HG03060 (cell line): ENCODE data around the gene GPBAR1.

Source experiments
- ATAC-seq: cut with Tn5 transposase; IDR thresholded peaks from one replicate; pipeline ENCODE4 v1.9.1; 2021; ENCODE audit warnings: low read depth, moderate number of reproducible peaks; ENCODE audit not compliant: unreplicated experiment

GPBAR1 gene

DNA sequence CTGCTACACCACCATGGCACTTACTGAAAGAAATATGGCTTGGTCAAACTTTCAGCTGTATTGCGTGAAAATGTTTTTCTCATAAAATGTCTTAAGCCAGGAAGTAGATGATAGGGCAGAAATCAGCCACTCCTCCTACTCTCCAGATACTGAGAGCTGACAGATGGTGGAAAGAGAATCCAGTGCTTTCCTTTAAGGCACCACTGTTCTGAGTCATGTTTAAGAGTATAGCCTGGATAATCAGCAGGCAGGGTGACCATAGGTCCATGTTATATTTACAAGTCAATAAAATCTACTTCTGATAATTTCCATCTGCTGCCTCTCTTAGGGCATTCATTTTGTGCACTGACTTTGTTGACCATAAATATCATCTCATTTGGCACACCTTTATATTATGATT is 21.9 kb upstream of the GPBAR1 start:
- no peak for ATAC-seq

DNA sequence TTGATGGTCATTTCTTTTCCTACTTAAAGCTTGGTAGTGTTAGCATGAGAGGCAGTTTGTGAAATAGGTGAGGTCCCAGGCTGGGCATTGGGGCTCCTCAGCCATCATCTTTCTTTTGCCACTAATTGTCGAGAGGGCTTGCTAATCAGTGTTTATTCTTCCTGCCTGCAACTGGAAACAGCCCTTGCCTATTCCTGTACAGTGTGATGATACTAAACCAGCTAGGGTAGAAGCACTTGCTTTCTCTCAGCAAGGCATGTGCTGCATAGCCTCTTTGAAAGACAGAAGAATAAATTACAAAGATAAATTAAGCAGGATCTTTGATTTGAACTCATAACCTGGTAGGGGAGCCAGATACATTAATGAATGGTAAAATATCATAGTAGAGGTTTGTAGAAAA is 16.6 kb upstream of the GPBAR1 start:
- ATAC-seq = no peak

DNA sequence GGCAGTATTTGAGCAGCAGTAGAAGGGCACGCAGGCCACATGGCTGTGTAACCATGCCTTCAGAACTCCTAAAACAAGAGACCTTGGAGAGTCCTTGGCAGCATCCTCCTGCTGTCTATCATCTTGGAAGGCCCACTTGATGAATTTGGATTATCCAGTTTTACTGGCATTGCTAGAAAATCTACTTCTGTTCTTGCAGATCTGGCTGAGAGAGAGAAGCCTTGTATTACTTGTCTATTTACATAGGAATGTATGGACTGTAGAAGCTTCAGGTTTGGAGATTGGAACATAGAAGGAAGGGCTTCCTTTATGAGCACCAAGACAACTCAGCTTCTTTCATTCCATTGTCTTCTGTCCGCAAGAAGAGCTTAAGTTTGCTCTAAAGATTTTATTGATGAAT is 16.1 kb upstream of the GPBAR1 start:
- no peak for ATAC-seq

DNA sequence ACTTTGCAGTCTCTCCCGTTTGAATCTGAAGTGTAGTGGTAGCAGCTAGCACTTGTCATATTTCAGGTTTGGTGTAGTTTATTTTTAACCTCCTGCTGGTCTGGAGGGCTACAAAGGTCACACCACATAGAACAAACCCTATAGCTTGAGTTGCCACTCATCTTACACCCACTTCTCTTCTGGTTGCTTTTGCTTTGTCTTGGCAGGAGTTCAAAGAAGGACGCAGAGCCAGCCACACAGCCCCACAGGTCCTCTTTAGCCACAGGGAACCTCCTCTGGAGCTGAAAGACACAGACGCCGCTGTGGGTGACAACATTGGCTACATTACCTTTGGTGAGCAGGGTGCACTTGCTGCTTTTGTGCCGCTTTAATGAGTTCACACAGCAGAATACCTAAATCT is 15.6 kb upstream of the GPBAR1 start:
- ATAC-seq = no peak

DNA sequence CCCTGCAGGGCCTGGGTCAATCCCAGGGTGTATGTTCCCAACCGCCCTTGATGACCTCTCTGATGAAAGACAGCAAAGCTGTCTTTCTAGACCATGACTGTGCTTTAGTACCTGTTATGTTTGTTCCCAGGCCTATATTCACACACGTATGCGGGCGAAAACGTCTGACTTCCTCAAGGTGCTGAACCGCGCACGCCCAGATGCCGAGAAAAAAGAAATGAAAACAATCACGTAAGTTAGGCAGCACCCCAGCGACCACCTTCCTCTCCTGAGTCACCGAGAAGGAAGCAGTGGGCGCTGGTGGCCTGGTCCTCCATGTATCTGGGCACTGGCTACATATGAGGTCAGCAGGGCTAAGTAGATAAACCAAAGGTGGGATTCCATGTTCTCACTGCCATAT is 11.1 kb upstream of the GPBAR1 start:
- no peak for ATAC-seq

DNA sequence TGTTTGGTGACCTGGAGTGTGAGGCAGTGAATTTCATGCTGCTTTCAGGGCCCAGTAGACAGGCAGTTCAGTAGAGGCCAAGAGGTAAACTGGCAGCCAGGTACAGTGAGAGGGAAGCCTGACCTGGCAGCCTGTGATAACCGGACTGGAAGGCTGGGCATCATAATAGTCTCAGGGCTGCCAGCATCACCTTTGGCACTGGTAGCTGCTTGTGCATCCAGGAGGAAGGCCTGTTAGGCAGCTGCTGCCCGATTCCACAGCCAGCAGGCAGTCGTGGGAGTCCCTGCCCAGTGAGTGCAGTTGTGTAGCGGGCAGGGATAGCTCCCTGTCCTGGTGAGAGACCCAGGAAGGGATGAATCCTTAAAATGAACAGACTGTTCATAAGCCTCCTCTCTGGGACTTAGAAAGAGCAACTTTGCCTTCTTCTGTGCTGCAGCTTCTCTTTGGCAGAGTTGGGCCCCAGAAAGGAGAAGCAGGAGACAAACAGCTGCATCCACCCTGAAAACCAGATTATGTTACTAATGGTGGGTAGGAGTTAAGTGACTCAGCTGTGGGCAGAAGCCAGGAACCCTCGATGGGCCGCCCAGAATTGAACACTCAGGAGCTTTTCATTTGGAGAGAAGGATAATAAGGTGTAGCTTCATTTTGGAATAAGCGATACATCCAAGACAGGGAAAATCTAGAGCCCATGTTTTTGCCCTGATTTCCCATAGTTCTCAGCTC is 8.1 kb upstream of the GPBAR1 start:
- no peak for ATAC-seq

DNA sequence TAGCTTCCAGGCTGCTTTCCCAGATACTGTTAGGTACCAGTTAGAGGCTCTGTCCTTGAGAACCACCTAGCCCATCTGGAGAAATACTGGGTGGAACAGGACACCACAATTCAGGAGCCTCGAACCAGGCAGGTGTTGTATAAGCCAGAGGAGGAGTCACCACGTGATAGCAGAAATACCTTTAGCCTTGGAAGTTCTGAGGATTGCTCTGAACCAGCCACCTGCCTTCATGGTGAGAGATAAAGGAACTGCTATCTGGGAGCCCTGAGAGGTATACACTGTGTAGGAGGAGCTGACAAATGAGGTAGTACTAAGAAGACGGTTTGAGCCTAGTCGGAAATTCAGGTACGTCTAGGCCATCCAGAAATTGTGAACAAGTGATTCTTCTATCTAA is 7.6 kb upstream of the GPBAR1 start:
- no peak for ATAC-seq

DNA sequence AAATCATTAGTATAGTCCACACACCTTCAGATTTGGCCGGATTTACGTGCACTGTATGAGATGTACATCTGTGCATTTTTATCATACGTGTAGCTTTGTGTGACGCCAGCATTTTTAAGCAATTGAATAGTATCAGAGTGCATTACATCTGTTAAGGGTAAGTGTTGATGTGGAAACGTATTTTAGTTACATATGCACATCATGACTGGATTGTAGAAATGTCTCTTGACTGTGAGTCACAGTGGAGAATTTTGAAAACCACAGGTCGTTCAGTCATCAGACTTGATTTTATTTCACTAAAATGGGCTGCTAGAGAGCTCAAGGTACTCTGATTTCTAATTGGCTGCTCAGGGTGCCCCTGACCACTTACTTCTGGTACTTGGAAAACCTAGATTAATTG is 5.4 kb upstream of the GPBAR1 start:
- ATAC-seq = no peak

DNA sequence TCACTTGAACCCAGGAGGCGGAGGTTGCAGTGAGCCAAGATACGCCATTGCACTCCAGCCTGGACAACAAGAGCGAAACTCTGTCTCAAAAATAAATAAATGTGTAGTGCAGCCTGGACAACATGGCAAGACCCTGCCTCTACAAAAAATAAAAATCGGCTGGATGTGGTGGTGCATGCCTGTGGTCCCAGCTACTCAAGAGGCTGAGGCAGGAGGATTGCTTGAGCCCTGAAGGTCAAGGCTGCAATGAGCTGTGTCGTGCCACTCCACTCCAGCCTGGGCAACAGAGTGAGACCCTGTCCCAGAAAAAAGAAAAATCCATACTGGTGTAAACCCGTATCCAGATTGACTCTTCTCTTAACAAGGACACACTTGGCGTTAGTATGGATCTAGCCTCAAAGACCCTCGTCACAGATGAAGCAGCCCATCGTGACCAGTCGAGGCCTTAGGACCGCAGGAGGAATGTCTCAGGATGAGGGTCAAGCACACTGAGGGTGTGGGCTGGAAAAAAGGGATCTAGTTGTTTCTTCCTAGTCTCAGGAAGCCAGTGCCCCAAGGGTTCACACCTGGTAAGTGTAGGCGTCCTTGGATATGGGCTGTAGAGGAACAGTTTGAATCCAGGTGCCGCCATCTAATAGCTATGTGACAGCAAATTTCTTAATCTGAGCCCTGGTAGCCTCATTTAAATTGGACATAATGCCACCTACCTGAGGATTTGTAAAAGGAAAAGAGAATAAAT is 4.0 kb upstream of the GPBAR1 start:
- ATAC-seq = no peak

DNA sequence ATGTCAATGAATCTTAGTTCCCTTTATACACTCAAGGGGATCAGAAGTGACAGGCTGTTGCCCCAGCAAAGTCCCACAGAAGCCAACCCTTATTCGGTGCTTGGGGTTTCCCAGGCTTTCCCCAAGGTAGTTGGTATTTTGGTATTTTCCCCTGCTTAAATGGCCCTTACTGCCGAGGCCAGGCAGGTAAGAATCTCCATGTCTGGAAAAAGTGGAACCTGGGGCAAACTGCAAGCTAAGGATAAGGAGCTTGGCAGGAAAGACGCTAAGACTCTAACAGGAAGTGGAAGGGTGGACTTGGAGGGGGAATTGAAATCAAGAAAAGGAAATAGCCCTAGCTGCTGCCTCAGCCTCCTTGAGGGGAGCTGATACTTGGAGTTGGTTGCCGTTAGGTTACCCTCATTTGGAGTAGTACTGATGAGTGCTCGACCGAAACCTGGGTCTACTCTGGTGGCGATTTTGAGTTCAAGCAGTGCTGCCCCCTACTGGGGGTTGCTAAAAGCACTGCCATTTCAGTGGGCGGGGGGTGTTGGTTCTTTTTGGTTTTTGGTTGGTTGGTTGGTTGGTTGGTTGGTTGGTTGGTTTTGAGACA is 3.3 kb upstream of the GPBAR1 start:
- ATAC-seq = no peak

DNA sequence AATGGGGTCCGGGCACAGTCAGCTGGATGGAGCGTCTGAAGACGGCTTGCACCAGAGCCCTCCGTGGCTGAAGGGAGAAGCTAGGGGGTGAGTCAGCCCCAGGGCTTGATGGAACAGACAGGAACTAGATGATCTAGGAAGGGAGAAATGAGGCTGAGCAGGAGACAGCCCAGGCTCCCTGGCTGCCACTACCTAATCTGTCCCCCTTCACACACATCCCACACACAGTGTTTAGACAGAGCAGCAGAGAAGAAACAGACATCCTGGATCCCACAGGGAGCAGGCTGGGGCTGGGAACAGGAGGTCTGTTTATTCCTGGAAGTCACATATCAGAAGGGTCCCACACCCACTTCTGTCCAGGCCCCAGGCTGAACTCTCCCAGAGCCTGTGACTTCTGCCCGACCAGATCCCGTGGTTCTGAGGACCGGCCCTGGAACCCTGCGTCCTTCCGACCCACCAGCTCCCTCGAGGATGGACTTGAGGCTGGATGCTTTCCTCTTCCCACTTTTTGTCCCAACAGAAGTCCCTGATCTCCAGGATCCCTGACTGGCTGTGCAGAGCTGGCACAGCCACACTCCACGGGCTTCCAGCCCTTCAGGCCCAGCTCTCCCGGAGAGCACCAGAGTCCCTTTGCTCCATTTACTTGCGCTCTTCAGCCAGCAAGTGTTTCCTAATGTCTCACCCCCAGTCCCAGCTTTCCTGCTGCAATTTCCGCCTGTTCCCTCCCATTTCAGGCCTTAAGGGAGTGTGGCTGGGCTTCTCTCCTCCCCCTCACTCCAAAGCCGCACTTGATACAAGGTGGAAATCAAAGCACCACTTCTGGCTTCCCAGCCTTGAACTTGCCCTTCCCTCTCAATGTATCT is 1.5 kb upstream of the GPBAR1 start:
- ATAC-seq = no peak

DNA sequence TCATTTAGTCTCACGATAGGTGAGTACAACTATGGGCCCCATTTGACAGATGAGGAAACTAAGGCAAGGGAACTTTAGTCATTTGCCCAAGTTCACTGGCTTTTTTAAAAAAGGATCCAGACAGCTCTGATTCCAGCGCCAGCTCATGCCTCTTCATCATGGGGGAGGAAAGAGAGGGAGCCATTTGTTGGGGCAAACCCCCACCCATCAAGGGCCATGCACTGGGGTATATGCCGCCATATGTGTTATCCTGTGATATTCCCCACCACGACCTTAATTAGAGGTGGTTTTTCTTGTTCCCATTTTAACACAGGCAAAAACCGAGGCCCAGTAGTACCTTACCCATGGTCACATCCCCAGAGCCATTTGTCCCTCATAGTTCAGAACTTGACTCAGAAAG is 649 bp upstream of the GPBAR1 start:
- ATAC-seq = no peak

DNA sequence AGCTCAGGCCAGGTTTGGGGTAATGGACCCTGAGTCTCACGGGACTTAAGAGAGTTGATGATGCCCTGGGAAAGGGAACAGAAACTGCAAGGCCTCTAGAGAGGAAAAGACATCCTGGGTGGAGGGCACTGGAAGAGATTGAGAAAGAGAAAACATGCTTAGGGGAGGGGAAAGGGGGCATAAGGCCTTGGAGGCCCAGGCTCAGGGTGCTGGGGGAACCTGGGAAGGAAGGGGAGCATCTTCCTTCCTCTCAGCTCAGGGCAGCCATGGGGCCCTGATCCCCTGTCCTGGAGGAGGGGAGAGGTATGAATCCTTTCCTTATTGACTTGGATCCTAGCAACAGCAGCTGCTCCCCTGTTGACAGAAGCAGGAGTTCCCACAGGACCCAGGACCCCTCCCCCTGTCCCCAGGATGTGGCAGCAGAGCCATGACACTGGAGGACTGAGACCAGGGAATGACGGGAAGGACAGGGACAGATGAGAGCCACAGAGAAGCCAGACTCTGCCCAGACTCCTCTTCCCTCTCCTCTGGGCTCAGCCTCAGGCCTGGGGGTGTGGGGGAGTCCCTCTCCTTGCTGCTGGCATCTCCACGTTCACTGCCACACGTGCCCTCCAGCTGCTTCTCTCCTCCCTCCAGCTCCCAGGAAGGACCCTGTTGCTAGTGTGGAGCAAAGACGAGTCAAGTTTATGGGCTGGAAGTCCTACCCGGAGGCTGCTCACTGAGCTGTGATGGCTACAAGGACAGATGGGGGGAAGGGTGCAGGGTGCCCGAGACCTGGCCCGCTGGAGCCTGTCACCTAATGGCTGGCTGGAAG is 815 bp downstream of the GPBAR1 start:
- ATAC-seq = no peak

DNA sequence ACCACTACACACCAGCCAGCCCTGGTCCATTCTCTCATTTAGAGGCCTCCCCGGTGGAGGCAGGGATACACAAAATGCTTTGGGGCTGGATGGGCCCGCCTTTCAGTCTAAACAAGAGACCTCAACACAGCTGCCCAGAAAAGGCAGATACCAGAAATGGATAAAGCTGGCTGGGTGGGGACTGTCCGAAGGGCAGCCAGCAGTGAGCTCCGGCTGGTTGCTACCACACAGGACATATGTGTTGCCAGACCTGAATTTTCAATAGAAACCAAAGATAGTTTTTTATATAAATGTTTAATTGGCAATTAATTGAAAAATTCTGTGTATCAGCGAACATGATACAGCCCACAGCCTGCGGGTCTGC is 1.4 kb downstream of the GPBAR1 start:
- no peak for ATAC-seq

DNA sequence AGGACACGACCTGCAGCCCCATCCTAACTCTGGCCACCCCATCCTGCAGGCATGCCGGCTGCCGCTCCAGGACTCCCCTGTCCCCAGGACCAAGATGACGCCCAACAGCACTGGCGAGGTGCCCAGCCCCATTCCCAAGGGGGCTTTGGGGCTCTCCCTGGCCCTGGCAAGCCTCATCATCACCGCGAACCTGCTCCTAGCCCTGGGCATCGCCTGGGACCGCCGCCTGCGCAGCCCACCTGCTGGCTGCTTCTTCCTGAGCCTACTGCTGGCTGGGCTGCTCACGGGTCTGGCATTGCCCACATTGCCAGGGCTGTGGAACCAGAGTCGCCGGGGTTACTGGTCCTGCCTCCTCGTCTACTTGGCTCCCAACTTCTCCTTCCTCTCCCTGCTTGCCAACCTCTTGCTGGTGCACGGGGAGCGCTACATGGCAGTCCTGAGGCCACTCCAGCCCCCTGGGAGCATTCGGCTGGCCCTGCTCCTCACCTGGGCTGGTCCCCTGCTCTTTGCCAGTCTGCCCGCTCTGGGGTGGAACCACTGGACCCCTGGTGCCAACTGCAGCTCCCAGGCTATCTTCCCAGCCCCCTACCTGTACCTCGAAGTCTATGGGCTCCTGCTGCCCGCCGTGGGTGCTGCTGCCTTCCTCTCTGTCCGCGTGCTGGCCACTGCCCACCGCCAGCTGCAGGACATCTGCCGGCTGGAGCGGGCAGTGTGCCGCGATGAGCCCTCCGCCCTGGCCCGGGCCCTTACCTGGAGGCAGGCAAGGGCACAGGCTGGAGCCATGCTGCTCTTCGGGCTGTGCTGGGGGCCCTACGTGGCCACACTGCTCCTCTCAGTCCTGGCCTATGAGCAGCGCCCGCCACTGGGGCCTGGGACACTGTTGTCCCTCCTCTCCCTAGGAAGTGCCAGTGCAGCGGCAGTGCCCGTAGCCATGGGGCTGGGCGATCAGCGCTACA is 2.1 kb downstream of the GPBAR1 start:
- no peak for ATAC-seq

DNA sequence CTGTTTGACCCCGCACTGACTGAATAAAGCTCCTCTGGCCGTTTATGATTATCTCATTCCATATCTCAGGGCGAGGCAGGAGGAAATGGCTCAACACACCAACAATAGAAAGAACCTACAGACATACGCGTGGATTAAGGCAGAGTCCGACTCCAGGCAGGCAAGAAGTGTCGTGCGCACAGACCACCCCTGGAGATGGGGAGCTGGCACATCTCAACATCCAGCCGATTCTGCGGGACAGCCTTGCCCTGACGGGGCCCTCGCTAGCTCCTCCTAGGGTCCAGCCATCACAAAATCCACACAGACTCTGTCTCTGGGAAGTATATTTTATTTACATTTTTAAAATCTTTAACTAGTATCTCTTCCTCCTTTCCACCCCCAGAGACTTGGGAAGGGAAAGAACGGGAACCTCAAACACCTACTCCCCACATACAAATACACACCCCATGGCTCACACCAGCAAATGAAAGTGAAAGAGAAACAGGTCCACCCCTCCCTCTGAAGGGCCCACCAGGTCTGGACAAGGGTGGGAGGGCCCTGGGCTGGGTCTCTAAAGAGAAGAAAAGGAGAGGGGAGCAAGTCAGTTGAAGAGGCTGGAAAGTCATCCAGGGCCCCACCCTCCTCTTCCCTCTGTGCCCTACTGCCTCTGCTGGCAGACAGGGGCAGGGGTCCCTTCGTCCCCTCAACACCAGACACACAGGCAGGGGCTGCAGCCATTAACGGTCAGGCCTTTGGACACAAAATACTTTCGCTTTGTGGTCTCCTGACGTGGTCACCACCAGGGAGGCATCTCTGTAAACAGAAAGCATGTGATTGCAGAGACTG is 3.2 kb downstream of the GPBAR1 start:
- no peak for ATAC-seq

DNA sequence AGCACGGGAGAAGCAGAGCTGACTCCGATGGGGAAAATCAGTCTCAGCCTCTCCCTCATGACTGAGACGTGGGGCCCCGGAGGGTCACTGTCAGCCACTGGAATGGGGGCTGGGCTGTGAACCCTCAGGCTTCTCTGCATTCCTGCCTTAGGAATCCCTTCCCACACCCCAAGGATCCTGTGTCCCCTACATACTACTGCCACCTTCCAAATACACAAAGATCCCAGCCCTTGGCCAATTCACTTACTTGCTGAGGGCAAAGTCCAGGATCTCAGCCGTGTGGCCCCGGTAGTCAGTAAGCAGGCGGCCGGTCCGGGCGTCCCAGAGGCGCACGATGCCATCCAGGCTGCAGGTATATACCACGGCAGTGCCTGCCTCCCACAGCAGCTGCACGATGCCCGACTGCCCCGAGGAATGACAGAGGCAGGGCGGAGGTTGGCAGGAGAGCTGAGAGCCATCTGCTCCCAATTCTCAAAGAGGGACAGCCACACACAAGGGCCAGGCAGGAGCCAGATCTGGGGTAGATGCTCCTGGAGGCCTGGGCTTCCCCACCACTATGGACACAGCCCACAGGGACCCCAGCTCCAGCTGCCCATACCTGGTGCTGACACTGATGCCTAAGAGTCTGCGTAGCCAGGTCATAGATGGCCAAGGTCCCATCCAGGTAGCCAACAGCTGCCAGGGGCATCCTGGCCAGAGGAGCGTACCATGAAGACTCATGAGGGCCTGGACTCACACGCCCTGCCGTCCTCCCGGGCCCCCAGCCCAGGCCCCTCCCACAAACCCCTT is 4.2 kb downstream of the GPBAR1 start:
- ATAC-seq = no peak

DNA sequence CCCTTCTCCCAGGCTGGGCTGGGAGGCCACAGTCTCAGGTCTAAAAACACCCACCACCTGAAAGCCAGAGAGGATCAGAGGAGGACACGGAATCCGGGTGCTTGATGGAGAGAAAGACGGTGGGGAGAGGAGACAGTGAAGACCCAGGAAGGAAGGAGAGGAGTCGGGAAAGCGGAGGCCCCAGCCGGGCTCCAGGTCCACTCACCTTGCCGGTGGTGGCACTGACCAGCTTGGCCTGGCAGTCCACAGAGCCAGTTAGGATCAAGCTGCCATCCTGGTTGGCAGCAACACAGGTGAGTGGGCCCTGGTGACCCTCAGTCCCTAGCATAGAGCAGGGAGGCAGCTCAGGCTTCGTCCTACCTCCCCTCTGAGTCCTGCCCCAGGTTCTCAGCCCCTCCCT is 4.8 kb downstream of the GPBAR1 start:
- no peak for ATAC-seq
